ENCODE measurements around the gene SLC4A1AP.
"Not testable (repeated sequence)": the region's sequence is repeated elsewhere in the genome, so short reads cannot be mapped to it uniquely, and the experiment has no call there.

The SLC4A1AP gene

DNA sequence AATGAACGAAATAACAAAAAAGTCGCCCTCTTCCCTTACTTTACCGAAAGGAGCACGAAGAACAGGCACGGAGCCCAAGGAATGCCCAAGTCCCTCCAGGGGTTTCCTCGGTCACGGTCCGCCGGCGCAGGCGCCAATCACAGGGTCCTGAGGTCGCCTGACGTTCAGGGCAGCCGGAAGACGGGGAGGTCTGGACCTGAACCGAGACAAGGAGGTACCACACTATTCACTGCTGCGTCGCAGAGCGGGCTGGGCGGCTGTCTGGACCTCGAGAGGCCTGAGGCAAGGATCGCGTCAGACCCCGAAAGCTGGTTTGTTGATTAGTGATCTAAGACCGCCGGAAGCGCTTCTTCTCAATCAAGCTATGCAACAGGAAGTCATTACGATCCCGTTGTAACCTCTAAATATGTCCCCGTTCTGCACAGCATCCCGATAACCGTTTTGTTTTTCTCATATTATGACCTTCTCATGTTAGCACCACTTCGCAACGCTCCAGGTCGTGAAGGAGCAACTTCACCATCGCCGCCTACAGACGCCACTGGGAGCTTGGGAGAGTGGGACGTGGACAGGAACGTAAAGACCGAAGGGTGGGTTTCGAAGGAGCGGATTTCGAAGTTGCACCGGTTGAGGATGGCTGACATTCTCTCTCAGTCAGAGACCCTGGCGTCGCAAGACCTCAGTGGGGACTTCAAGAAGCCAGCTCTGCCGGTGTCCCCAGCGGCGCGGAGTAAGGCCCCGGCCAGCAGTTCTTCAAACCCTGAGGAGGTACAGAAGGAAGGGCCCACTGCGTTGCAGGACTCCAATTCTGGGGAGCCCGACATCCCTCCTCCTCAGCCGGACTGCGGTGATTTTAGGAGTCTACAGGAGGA, at the start of gene SLC4A1AP, which contains the start of gene SUPT7L:
TSS of gene SLC4A1AP (plus strand) at position 605 of the 869 bp plus-strand sequence. CDS start at position 631, 26 bp downstream.
TSS of gene SUPT7L (minus strand) at position 330 of the 869 bp plus-strand sequence. CDS start 1,422 bp downstream, outside the sequence.
- DNase-seq (ENCODE audit: extremely low read depth, low read depth): peak; percentile 57
- H3K4me3 ChIP-seq (replicated peaks; ENCODE audit: low read depth, low read length): peak within 1 kb of the TSS; percentile 92
- TF ChIP-seq, protein P1, sequence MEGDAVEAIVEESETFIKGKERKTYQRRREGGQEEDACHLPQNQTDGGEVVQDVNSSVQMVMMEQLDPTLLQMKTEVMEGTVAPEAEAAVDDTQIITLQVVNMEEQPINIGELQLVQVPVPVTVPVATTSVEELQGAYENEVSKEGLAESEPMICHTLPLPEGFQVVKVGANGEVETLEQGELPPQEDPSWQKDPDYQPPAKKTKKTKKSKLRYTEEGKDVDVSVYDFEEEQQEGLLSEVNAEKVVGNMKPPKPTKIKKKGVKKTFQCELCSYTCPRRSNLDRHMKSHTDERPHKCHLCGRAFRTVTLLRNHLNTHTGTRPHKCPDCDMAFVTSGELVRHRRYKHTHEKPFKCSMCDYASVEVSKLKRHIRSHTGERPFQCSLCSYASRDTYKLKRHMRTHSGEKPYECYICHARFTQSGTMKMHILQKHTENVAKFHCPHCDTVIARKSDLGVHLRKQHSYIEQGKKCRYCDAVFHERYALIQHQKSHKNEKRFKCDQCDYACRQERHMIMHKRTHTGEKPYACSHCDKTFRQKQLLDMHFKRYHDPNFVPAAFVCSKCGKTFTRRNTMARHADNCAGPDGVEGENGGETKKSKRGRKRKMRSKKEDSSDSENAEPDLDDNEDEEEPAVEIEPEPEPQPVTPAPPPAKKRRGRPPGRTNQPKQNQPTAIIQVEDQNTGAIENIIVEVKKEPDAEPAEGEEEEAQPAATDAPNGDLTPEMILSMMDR (IDR thresholded peaks at IDR 0.05; ENCODE audit: low read depth, low read length, missing control alignments): no peak

DNA sequence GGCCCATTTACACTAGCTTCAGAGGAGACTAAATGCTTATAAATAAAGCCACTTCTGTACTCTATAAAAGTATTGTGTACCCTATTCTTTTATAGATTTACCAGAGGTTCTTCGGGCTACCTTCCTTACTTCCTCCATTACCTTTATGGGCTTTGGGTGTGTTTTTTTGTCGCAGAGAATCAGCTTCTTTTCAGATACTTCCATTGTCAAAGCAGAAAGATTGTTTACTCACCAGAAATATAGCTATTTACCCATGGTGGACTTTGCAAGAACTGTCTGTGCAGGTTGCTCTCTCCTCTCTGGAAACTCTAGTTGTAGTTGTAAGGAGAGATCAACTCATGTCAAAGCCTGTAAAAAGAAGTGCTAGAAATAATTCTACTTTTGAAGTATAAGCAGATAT, 49.7 kb upstream of the SLC4A1AP start:
- TF ChIP-seq, protein P1 (IDR thresholded peaks at IDR 0.05; ENCODE audit: low read depth, low read length, missing control alignments): no peak
- no peak for DNase-seq (ENCODE audit: extremely low read depth, low read depth)
- H3K4me3 ChIP-seq (replicated peaks; ENCODE audit: low read depth, low read length): no peak overlapping the region

- no peak for DNase-seq (ENCODE audit: extremely low read depth, low read depth)
- no peak overlapping the region for H3K4me3 ChIP-seq (replicated peaks; ENCODE audit: low read depth, low read length)
- TF ChIP-seq, protein P1 (IDR thresholded peaks at IDR 0.05; ENCODE audit: low read depth, low read length, missing control alignments): no peak
Measured at GRCh38 chr2:27615316-27615715, 48.4 kb upstream of the SLC4A1AP start.

DNA sequence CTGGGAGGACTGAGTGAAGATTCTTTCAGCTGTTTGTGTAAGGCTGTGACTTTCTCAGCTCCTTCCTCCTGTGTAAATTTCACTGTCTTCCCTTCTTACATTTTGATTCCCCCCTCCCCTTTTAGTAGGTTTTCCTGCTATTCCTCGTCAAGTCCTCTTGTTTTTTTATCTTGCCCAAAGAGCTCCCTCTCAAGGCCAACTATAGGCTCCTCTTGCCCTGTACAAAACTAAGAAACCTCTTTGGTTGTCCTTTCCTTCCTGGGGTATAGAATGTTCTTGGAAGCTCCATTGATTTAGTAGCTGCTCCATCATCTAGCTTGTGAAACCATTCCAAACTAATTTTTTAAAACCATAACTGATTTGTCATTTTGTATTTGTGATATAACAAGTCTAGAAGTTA, 42.2 kb upstream of the SLC4A1AP start:
- no peak for DNase-seq (ENCODE audit: extremely low read depth, low read depth)
- no peak overlapping the region for H3K4me3 ChIP-seq (replicated peaks; ENCODE audit: low read depth, low read length)
- TF ChIP-seq, protein P1 (IDR thresholded peaks at IDR 0.05; ENCODE audit: low read depth, low read length, missing control alignments): no peak

- DNase-seq (ENCODE audit: extremely low read depth, low read depth): no peak
- H3K4me3 ChIP-seq (replicated peaks; ENCODE audit: low read depth, low read length): no peak overlapping the region
- TF ChIP-seq, protein P1 (IDR thresholded peaks at IDR 0.05; ENCODE audit: low read depth, low read length, missing control alignments): no peak
Measured at GRCh38 chr2:27622921-27623384, 40.7 kb upstream of the SLC4A1AP start.

DNA sequence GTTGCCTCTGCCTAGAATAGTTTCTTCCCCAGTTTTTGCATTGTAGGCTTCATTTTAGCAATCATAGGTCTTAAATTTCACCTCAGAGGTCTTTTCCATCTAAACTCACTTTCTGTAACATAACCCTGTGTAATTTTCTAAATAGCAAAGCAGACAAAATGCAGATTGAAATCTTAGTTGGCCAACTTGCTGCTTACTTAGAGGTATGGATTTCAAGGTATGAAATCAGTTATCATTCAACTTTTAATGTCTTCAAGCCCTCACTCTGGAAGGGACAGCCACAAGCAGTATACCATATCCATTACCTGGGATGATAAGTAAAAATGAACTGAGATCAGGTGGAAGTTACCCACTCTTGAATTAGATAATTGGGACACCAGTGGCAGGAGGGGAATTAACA, 38.7 kb upstream of the SLC4A1AP start:
- H3K4me3 ChIP-seq (replicated peaks; ENCODE audit: low read depth, low read length): no peak overlapping the region

DNA sequence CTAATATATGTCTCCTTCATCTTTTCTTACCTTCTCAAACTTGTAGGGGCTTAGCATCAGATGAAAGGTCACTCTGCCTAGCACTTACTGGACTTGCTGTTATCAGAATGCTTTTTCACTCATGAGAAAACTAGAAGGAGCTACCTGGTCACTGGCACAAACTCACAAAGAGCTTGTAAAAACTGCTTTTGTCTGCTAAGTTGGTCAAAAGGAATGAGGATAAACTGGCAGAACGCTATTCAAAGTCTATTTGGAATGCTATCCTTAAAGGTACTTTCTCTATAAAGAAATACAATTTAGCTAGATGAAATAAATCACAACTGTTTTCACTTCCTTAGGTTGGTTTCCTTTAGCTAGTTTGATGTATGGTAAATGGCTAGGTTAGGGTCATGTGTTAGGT, 37.4 kb upstream of the SLC4A1AP start:
- H3K4me3 ChIP-seq (replicated peaks; ENCODE audit: low read depth, low read length); DNase-seq (ENCODE audit: extremely low read depth, low read depth): not testable (repeated sequence)

More for the DNA sequence above, 38.7 kb upstream of the SLC4A1AP start:
- no peak for DNase-seq (ENCODE audit: extremely low read depth, low read depth)
- TF ChIP-seq, protein P1 (IDR thresholded peaks at IDR 0.05; ENCODE audit: low read depth, low read length, missing control alignments): no peak

DNA sequence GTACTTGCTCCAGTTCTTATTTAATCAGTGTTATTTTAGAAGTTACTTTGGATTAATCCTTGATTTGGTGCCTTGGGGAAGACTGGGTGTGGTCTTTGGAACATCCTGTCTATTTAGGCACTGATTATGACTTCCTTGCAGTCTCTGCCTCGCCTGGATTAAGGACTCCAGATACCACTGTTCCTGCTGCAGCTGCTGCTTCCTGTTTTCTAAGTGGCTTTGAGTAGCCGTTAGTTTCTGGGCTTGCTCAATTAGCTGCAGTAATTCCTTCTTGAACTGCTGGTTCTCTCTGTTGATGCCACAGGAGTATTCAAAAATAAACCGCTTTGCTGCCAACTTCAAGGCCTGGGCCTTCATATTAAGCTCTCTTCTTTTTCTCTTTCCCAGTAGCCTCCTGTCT, 36.8 kb upstream of the SLC4A1AP start:
- not testable (repeated sequence) for DNase-seq (ENCODE audit: extremely low read depth, low read depth); H3K4me3 ChIP-seq (replicated peaks; ENCODE audit: low read depth, low read length)

Data from HFF-Myc (cell line).